T-helper 22 cell (primary cell): Measurements from ENCODE around the gene RPS6KL1.

ENCODE experiments used
- DNase-seq: peaks from one replicate; pipeline ENCODE4 v3.0.0-alpha.2; 2020; ENCODE audit warnings: low read depth

RPS6KL1 gene

GRCh38 chr14:74912801-74913200, 10.3 kb downstream of the RPS6KL1 start:
- no peak for DNase-seq

- DNase-seq, result no peak
Measured at GRCh38 chr14:74912111-74912510, 10.9 kb downstream of the RPS6KL1 start.

GRCh38 chr14:74911704-74912103, 11.4 kb downstream of the RPS6KL1 start:
- DNase-seq, result no peak

GRCh38 chr14:74911221-74911620, 11.8 kb downstream of the RPS6KL1 start:
- DNase-seq, result no peak

- DNase-seq, result no peak
Measured at GRCh38 chr14:74910556-74910955, 12.5 kb downstream of the RPS6KL1 start.

GRCh38 chr14:74909911-74910310, 13.1 kb downstream of the RPS6KL1 start:
- no peak for DNase-seq

GRCh38 chr14:74909501-74909900, 13.6 kb downstream of the RPS6KL1 start:
- DNase-seq, result no peak

GRCh38 chr14:74908861-74909341, 14.2 kb downstream of the RPS6KL1 start:
- DNase-seq, result no peak

DNA sequence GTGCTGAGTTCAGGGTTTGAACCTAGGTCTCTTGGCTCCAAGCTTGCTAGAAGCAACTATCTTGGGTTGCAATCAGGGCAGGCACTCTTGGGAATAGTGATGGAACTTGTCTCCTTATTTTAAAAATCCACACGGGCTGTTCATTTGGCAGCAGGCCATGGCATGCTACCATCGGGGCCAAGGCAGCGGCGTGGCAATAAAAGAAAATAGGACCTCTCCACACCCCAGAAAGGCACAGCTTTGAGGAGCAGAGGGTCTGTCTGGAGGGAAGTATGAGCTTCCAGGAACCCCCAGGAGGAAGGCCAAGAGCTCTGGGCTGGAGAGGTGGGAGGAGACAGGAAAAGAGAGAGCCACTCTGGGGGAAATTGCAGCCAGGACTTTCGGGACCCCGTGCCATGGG, 15.3 kb downstream of the RPS6KL1 start:
- DNase-seq, result no peak

DNA sequence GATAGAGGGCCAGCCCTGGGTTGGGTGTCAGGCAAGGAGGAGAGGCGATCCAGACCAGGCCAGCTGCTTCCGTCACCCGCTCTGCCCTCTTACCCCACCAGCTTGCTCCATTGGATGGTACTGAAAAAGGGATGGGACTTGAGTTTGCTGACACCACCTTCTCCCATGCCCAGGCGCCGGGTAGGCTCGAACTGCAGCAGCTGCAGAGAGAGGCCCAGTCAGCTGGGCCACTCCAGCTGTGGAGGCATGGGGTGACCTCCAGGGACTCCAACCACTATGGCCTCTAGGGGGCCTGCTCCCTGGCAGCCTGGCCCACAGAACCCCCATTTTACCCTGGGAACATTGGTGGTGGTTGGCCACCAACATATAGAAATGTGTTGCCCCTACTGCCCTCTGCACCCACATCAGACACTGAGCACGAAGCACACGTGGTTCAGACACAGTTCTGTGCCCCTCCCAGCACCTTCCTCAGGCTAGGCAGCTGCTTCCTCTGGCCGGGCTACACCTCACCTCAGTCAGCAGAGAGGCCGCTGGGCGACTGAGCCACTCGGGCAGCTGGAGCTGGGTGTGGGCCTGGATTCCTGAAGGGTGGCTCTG, 16.0 kb downstream of the RPS6KL1 start:
- no peak for DNase-seq

DNA sequence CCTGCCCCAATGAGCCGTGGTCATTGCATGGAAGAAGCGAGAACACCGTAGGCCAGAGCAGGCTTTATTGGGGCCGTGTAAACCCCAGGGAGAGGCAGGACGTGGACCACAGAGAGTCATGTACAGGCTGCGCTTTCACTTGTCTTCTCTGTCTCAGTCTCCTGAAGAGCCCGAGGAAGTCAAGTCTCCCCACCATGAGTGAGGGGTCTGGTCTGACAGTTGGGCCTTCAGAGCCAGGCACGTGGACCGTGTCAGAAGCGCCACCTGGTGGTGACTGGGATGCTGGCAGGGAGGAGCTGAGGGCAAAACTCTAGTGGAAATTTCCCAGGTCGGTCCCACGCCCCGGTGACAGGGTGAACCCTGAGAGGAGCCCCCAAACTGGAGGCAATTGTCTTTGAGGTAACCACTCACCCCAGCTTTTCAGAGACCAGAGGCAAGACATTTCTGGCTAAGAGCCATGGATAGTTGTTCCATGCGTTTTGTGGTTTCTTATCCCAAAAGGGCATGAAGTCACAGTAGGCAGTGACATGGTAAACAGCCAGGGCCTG, 17.4 kb downstream of the RPS6KL1 start:
- DNase-seq, result peak; percentile 49

DNA sequence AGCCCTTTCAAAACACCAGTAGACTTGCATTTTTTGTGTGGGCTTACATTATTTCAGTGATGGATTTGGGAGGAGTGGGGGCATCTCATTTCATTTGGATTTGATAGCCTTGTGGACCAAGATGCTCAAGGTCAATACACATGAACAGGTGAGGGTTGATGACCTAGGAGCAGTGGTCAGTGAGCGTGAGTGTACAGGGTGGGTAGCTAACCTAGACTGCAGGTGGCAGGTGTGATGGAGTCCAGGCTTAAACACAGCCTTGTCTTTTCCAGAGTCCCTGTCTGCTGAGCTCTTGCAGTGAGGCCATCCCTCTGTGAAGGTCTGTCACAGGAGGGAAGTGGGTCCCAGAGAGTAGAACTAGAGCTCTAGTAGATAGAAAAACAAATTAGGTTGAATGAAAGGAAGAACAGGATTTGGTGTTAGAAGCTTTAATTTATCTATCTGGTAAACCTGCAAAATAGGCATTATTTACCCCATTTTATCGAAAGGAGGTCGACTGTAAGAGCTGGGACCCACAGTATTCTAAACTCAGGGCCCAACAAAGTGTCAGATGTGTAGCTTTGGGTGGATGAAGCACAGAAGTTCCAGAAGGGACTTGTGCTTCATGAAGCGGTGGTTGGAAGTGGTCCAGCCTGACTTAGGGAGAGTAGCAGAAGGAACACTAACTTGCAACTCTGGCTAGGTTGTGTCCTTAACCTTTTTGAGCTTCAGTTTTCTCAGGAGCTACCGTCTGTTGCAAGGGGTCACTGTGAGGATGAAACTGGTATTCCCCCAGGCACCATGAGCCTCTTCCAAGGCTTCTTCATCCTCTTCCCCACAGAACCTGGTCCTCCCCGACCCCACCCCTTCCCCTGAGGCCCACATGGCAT, 18.2 kb downstream of the RPS6KL1 start:
- DNase-seq, result no peak

DNA sequence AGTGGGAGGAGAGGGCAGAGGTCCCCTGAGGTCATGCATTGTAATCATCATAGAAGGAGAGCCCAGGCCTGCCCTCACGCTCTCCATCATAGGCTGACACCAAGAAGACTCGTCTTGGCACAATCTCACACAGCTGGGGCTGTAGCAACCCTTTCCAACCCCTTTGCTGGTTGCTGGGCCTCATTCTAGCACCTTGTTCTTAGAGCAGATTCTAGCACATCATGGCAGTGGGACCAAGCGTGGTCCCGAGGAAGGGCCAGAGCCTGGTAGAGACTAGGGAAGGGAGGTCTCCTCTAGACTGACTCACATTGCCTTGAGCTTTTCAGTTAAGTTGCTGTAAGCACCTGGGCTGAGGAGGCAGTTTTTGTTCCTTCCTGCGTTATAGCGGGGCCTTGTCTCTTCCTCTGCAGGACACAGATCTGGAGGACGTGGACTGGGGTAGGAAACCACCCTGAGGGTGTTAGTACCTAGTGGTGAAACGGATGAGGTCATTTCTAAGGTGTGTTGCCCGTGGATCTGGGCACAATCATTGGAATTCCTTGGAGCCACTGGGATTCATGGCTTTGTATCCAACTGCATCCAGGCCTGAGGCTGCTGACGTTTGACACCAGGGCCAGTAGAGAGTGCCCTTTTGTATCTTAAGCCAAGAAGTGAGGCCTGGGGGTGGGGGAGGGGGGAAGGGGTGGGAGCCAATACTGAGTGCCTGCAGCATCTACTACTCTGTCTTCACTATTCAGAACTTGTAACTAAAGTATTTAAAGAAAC, 19.9 kb downstream of the RPS6KL1 start:
- DNase-seq, result no peak

GRCh38 chr14:74898694-74899093, 24.4 kb downstream of the RPS6KL1 start:
- no peak for DNase-seq

GRCh38 chr14:74898083-74898482, 25.0 kb downstream of the RPS6KL1 start:
- no peak for DNase-seq

- no peak for DNase-seq
Measured at GRCh38 chr14:74897642-74898041, 25.4 kb downstream of the RPS6KL1 start.

GRCh38 chr14:74896400-74896799, 26.7 kb downstream of the RPS6KL1 start:
- DNase-seq, result no peak

DNA sequence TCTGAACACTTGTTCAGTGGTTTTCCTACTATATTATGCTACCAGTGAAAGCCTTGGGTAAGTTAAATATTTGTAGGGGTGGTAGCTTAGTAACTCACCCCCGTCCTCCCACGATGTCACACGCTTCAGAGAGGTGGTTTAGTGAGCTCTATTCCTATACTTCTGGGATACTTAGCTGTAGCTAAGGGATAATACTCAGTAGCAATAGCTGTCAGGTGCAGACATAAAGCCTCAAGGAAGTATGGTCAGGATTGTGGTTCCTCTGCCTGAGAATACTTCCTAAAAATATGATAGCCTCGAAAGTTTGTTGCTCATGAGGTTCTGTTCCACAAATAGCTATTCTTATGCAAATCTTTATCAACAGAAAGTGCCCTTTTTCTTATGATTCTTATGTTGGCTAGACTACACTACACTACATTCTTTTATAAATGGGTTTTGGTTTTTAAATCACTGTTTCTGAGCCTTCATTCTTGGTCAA, 29.4 kb downstream of the RPS6KL1 start:
- no peak for DNase-seq

DNA sequence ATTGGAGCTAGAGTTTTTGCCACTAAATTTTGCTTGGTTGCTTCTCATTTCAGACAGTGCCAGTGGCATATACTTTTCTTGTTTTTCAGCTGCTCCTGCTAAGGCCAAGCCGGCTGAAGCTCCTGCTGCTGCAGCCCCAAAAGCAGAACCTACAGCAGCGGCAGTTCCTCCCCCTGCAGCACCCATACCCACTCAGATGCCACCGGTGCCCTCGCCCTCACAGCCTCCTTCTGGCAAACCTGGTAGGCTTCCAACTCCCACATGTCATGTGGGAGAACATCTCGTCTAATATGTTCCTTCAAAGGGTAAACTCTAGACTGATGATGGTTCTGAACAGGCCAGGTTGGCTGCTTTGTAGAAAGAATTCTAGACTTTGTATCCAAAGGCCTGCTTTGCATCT, 30.3 kb downstream of the RPS6KL1 start:
- no peak for DNase-seq

- DNase-seq, result no peak
Measured at GRCh38 chr14:74891870-74892269, 31.2 kb downstream of the RPS6KL1 start.

DNA sequence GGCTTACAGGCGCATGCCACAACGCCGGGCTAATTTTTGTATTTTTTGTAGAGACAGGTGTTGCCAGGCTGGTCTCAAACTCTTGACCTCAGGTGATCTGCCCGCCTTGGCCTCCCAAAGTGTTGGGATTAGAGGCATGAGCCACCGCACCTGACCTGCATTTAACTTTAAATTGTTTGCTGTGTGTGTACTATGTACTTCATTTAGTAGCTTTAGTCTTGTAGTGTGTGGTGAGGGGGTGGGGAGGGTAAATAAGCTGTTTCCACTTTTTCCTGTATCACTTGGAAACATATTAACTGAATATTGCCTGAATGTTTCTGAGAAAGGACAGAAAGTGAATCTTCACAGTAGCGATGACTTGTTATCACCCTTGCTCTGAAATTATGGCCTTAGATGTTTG, 32.8 kb downstream of the RPS6KL1 start:
- DNase-seq, result no peak
